ENCODE measurements around the gene FRMD5.

DNA sequence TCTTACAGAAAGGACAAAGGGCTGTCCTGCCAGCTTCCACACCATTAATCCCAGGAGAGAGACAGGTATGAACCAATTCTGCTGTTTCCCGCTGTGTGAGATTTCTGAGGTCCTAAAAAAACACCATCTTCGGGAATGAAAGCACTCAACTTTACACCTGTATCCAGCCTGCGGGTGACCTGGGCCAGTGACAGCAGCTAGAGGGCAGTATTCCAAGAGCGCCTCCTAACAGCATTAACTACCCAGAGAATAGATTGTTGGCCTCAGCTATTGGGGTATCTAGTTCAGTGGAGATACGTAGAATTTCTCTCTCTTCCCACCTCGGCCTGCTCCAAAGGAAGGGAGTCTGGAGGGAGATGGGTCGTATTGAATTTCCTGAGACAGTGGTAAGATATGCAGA, 313.1 kb downstream of the FRMD5 start:
- TF ChIP-seq, protein P1, sequence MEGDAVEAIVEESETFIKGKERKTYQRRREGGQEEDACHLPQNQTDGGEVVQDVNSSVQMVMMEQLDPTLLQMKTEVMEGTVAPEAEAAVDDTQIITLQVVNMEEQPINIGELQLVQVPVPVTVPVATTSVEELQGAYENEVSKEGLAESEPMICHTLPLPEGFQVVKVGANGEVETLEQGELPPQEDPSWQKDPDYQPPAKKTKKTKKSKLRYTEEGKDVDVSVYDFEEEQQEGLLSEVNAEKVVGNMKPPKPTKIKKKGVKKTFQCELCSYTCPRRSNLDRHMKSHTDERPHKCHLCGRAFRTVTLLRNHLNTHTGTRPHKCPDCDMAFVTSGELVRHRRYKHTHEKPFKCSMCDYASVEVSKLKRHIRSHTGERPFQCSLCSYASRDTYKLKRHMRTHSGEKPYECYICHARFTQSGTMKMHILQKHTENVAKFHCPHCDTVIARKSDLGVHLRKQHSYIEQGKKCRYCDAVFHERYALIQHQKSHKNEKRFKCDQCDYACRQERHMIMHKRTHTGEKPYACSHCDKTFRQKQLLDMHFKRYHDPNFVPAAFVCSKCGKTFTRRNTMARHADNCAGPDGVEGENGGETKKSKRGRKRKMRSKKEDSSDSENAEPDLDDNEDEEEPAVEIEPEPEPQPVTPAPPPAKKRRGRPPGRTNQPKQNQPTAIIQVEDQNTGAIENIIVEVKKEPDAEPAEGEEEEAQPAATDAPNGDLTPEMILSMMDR (IDR thresholded peaks at IDR 0.05; ENCODE audit: low read length) = peak; percentile 47
- no peak for TF ChIP-seq EZH2 (optimal IDR thresholded peaks at IDR 0.05; ENCODE audit: low read depth, low read length)
- no peak for TF ChIP-seq EZH2phosphoT487 (IDR thresholded peaks at IDR 0.05; ENCODE audit: low read length)

Data from MM.1S (cell line).